Lung (tissue), 12 donors: Measurements from ENCODE around the gene NEO1. TPM values are rescaled to one million over a fixed set of nuclear protein-coding genes. Genes with fewer than 3 reads are reported as not detected.
"Not testable (repeated sequence)": the region's sequence is repeated elsewhere in the genome, so short reads cannot be mapped to it uniquely, and the experiment has no call there.

ENCODE experiments used
- ATAC-seq: fragments of 200-7000 bp; cut with Tn5 transposase; one replicate; pipeline ENCODE4 v1.9.1; 2020; ENCODE audit warnings: moderate number of reproducible peaks; ENCODE audit not compliant: insufficient read depth, low FRiP score
- DNase-seq, 3 donors: peaks; one replicate each; pipeline ENCODE4 v3.0.0-alpha.2; 2013 to 2017
- H3K27ac ChIP-seq, 2 donors: one replicate each; pipeline ENCODE4 v1.5.1; 2013; ENCODE audit warnings: mild to moderate bottlenecking in 2 of 2, moderate library complexity in 2 of 2, control low read depth in 1 of 2, inconsistent platforms in 1 of 2, low read depth in 1 of 2, low read length in 1 of 2
- H3K27me3 ChIP-seq, 3 donors: one replicate each; pipeline ENCODE4 v1.5.1; 2013; ENCODE audit warnings: low read length in 2 of 3; ENCODE audit not compliant: control insufficient read depth in 3 of 3, insufficient read depth in 3 of 3
- H3K36me3 ChIP-seq, 4 donors: one replicate each; pipeline ENCODE4 v1.5.1; 2013; ENCODE audit warnings: low read length in 4 of 4, mild to moderate bottlenecking in 1 of 4, moderate library complexity in 1 of 4; ENCODE audit not compliant: control insufficient read depth in 4 of 4, insufficient read depth in 4 of 4
- H3K4me1 ChIP-seq, 5 donors: one replicate each; pipeline ENCODE4 v1.5.1; 2013; ENCODE audit warnings: low read length in 5 of 5, mild to moderate bottlenecking in 2 of 5, moderate library complexity in 1 of 5; ENCODE audit not compliant: control insufficient read depth in 5 of 5, insufficient read depth in 5 of 5
- H3K4me3 ChIP-seq: one replicate; pipeline ENCODE4 v1.5.1; 2013; ENCODE audit warnings: mild to moderate bottlenecking, control low read depth, moderate library complexity
- H3K9ac ChIP-seq, 2 donors: one replicate each; pipeline ENCODE4 v1.5.1; 2013; ENCODE audit warnings: low read length in 2 of 2, control low read depth in 1 of 2; ENCODE audit not compliant: insufficient read depth in 1 of 2
- H3K9me3 ChIP-seq, 4 donors: one replicate each; pipeline ENCODE4 v1.5.1; 2013; ENCODE audit warnings: low read length in 3 of 4, mild to moderate bottlenecking in 1 of 4, moderate library complexity in 1 of 4; ENCODE audit not compliant: control insufficient read depth in 4 of 4, insufficient read depth in 3 of 4
- CTCF ChIP-seq: IDR thresholded peaks from 2 replicates; pipeline ENCODE4 v1.5.1; 2012; ENCODE audit warnings: mild to moderate bottlenecking; ENCODE audit errors: control extremely low read depth, extremely low read depth
- WGBS, 2 donors: extraction: QIAGEN DNeasy Blood & Tissue Kit; methylation state at CpG; one replicate each; pipeline ENCODE4 v1.1.7; 2013; 5-methylcytosine and 5-hydroxymethylcytosine counted together
- polyA plus RNA-seq, 2 donors: library from polyadenylated mRNA; stranded (reverse); fragments of 200-250 nt; gene quantifications; one replicate each; pipeline ENCODE4 v1.2.1, GENCODE V29; 2013
- total RNA-seq, 2 donors: library from RNA; depleted of rRNA in 1 of 2; stranded (reverse); fragments of >200 nt in 1 of 2; gene quantifications; one replicate each; pipeline ENCODE4 v1.2.1, GENCODE V29; 2014 to 2021
- donor health status: control.
- donor health status: control.
- donor health status: Bipolar disorder and iron deficiency.
- donor health status: healthy.
- donor health status: DM: yes; HTN: yes; CAD: no.

NEO1 gene
- total and polyA plus RNA-seq, 4 donors: 6.9 to 70.8 (median 16.5) TPM

DNA sequence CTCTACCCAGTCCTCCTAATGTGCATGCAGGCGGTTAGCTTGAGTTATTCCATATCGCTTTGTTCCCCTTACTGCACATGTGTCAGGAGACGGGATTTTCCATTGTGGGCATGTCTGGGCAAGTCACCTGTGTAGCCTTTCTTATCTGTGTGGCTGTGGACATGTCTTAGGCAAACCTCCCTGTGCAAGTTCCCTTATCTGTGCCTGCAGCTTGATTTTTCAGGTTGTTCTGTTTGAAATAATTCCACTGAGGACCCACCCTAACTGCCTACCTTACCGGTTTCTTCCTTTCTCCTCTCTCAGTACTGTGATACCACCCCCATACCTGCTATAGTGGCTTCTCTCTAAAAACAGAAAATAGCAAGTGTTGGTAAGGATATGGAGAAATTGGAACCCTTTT, 113.6 kb downstream of the NEO1 start:
- Histone ChIP-seq H3K4me3 (no peak overlapping the region), H3K4me1 (peaks cover 0 to 10% (median 4%) of the 10 kb centered on the region in 5 donors), H3K9ac (no peak overlapping the region), H3K27me3 (no peaks in the 10 kb centered on the region), H3K27ac (no peak overlapping the region), H3K9me3 (peaks cover 0 to 5% (median 4%) of the 10 kb centered on the region in 4 donors), H3K36me3 (peaks cover 1 to 12% (median 7%) of the 10 kb centered on the region in 4 donors)
- WGBS, 2 donors: 93 to 96% methylated on average over 4 of the region's 4 CpGs
- no peak for TF ChIP-seq CTCF
- no peak for ATAC-seq
- no peak for DNase-seq

GRCh38 chr15:73166711-73167110, 114.4 kb downstream of the NEO1 start:
- WGBS, 2 donors: no CpG with 5 or more reads among the region's 1 CpG
- peaks cover 1 to 12% (median 7%) of the 10 kb centered on the region in 4 donors for H3K36me3 ChIP-seq
- not testable (repeated sequence) for H3K9ac ChIP-seq, H3K27ac ChIP-seq, ATAC-seq, H3K9me3 ChIP-seq, H3K4me1 ChIP-seq, H3K4me3 ChIP-seq, H3K27me3 ChIP-seq, DNase-seq

DNA sequence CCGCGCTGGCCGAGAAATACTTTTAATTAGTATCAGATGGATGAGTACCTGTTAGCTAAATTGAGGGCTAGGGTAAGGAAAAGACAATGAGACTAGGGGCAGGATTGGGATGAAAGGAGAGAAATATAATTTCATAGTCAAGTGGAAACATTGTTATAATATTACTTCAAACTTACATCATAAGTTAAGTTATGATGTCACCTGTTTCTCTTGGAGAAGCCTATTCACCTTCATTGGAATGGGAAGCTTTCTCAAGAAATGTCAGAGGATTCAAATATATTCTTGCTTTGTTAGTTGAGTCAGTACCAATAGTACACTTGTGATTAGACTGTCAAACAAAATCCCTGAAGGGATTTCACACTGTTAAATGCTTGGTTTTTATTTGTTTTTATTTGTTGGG, 116.2 kb downstream of the NEO1 start:
- 99 to 100% methylated on average over 3 of the region's 3 CpGs for WGBS, 2 donors
- H3K36me3 ChIP-seq: peaks cover 1 to 12% (median 7%) of the 10 kb centered on the region in 4 donors
- H3K4me1 ChIP-seq: no peaks in the 10 kb centered on the region

DNA sequence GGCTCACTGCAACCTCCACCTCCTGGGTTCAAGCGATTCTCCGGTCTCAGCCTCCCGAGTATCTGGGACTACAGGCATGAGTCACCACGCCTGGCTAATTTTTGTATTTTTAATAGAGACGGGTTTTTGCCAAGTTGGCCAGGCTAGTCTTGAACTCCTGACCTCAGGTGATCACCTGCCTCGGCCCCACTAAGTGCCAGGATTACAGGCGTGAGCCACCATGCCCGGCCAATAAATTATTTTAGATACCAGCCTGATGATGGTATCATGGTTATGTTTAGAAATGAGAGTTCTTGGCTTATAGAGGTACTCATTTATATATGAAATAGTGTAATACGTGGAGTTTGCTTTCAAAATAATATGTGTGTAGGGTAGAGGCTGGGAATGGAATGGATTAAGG, 119.4 kb downstream of the NEO1 start:
- H3K27me3 ChIP-seq: no peaks in the 10 kb centered on the region
- H3K9me3 ChIP-seq: no peaks in the 10 kb centered on the region
- H3K9ac ChIP-seq: no peak overlapping the region
- peaks cover 0 to 5% (median 1%) of the 10 kb centered on the region in 4 donors for H3K36me3 ChIP-seq
- DNase-seq: no peak
- no peak overlapping the region for H3K4me3 ChIP-seq
- H3K27ac ChIP-seq: no peak overlapping the region
- no peak for TF ChIP-seq CTCF
- 97 to 98% methylated on average over 9 of the region's 9 CpGs for WGBS, 2 donors
- H3K4me1 ChIP-seq: no peaks in the 10 kb centered on the region
- no peak for ATAC-seq

More for the DNA sequence above, 116.2 kb downstream of the NEO1 start:
- no peak overlapping the region for H3K4me3 ChIP-seq
- no peak for TF ChIP-seq CTCF
- H3K27me3 ChIP-seq: no peaks in the 10 kb centered on the region
- DNase-seq (no peak), ATAC-seq (no peak)
- H3K9me3 ChIP-seq: peaks cover 0 to 5% (median 4%) of the 10 kb centered on the region in 4 donors
- no peak overlapping the region for H3K9ac ChIP-seq
- no peak overlapping the region for H3K27ac ChIP-seq
